ENCODE results near the gene CPB1.

CPB1 gene

GRCh38 chr3:148828136-148828690 is 602 bp downstream of the CPB1 start:
- no peak for DNase-seq (ENCODE audit: low read depth, low spot score)
- no peak overlapping the region for H3K27ac ChIP-seq

- no peak for DNase-seq (ENCODE audit: low read depth, low spot score)
- no peak overlapping the region for H3K27ac ChIP-seq
Observed at GRCh38 chr3:148829926-148830325, 2.3 kb downstream of the CPB1 start.

- no peak overlapping the region for H3K27ac ChIP-seq
- no peak for DNase-seq (ENCODE audit: low read depth, low spot score)
Observed at GRCh38 chr3:148833223-148833622, 5.6 kb downstream of the CPB1 start.

GRCh38 chr3:148839805-148840204 is 12.2 kb downstream of the CPB1 start:
- no peak for DNase-seq (ENCODE audit: low read depth, low spot score)
- H3K27ac ChIP-seq: no peak overlapping the region

GRCh38 chr3:148840451-148840850 is 12.8 kb downstream of the CPB1 start:
- DNase-seq (ENCODE audit: low read depth, low spot score): no peak
- H3K27ac ChIP-seq: no peak overlapping the region

GRCh38 chr3:148845756-148846395 is 18.3 kb downstream of the CPB1 start:
- DNase-seq (ENCODE audit: low read depth, low spot score): no peak
- no peak overlapping the region for H3K27ac ChIP-seq

DNA sequence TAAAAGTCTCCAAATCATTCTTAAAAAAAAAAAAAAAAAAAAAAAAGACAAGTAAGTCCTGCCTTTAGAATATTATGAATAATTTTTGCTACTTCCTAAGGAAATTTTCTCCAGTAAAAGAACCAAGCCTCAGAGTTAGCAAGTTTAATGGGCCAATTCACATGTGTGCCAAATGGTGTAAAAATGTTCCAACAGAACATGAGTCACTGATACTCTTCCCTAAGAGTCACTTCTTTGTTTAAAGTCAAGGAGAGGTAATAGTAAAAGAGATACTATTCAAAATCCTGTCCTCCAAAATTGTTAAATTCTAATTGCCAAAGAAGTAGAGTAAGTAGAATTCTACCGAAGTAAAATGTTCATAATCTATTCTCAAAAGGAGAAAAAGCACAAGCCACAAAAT is 19.7 kb downstream of the CPB1 start:
- no peak for DNase-seq (ENCODE audit: low read depth, low spot score)
- H3K27ac ChIP-seq: no peak overlapping the region

DNA sequence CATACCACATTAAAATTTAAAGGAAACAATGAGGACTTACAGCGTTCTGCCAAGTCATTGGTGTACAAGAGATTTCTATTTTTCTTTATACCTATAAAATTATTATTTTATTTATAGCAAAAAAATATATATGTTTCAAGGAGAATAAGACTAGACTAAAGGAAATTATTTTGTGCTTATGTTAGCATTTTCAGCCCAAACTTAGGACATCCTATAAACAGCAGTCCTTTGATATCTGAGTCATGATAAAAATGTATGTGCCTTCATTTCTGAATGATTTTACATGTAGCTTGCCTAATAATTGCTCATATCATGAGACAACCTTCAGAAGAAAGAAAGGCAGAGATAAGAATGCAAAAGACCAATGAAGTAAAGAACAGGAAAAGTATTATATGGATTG is 20.8 kb downstream of the CPB1 start:
- no peak for DNase-seq (ENCODE audit: low read depth, low spot score)
- no peak overlapping the region for H3K27ac ChIP-seq

DNA sequence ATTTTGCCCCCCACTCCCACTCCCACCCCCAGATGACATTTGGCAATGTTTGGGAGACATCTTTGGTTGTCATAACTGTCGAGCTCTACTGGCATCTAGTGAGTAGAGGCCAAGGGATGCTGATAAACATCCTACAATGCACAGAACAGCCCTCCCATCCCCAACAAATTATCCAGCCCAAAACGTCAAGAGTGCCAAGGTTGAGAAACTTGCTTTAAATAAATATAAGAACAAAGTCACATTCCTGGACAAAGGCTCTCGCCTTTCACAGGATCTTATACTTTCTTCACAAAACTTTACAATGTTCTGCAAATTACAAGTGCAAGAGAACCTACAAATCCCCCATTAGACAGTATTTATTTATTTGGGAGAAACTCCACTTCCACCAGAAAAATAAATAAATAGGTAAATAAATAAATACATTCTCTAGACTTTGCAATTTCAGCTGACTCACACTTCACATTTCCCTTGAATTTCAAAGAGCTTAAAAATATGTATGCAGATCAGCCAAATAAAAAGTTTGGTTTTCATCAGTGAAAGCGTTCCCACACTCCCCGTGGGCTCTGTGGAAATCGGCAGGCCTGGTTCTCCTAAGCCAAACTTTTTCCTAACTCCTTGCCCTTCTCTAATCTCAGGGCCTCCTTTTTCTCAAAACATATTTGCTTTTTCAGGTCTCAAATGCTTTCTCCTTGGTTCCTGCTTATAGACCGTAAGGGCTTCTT is 24.8 kb downstream of the CPB1 start:
- DNase-seq (ENCODE audit: low read depth, low spot score): no peak
- H3K27ac ChIP-seq: no peak overlapping the region

DNA sequence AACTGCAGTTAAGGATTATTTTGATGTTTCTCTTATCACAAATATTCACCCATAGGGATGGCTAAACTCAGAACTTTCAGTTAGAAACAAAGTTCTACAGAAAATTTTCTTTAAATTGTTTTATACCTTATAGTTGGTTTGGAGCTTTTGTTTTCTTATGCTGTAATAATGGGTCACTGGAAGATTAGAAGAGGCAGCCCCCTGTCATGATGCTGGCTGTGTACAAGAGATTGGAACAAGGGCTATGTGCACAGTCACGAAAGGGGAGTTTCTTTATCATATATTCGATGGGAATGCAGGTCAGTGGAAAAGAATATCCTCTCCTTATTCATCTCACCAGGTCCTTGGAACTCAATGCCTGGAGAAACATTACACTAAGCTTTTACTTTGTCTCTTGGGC is 25.5 kb downstream of the CPB1 start:
- DNase-seq (ENCODE audit: low read depth, low spot score): no peak
- no peak overlapping the region for H3K27ac ChIP-seq

- DNase-seq (ENCODE audit: low read depth, low spot score): no peak
- no peak overlapping the region for H3K27ac ChIP-seq
Observed at GRCh38 chr3:148854061-148854460, 26.4 kb downstream of the CPB1 start.

DNA sequence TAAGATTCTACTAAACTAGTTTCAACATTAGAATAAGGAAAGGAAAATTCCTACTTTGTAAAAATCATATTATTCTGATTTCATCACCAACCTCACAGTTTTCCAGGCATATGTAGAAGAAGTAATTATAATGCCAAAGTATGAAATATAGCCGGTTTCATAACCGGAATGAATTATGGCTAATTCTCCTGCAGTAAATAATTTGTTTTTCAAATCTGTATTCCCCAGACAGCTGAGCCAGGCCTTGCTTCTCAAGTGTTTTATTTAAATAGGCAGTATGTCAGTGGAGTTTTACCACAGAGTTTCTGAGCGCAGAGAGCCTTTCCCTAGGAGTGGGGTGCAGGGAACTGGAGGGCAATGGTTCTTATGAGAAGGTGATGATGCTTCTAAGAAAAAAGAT is 28.8 kb downstream of the CPB1 start:
- no peak for DNase-seq (ENCODE audit: low read depth, low spot score)
- H3K27ac ChIP-seq: no peak overlapping the region

DNA sequence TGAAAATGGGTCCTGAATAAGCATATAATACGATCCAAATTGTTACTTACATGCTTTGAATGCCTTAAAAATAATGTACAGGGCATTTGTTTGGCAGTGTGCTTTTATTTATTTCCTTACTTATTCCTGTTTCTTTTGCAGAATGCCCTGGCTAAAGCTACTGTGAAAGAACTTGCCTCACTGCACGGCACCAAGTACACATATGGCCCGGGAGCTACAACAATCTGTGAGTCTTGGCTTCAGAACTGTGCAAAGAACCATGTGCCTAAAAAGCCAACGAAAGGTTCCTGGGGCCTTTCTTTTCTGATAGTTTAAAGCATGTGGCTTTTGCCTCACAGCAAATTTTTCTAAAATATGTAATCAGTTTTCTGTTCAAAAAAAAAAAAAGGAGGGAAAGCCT is 29.7 kb downstream of the CPB1 start:
- H3K27ac ChIP-seq: no peak overlapping the region
- no peak for DNase-seq (ENCODE audit: low read depth, low spot score)

- H3K27ac ChIP-seq: no peak overlapping the region
- no peak for DNase-seq (ENCODE audit: low read depth, low spot score)
Observed at GRCh38 chr3:148861277-148861869, 33.8 kb downstream of the CPB1 start.

DNA sequence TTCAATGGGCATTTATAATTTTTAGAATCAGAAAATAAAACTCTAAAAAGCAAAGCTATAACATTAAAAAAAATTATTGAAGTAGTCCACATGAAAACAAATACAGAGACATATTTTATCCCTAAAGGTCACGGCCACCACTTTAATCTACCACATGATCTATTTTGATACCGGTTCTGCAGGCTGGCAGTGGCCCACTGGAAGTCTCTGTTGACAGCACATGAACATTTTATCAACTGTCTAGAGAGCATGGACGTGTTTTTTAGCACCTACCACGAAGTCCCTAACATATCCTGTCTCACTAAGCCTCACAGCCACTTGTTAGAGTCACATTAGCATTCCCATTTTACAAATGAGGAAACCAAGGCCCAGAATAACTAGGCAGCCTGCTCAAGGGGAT is 35.7 kb downstream of the CPB1 start:
- no peak for DNase-seq (ENCODE audit: low read depth, low spot score)
- no peak overlapping the region for H3K27ac ChIP-seq

DNA sequence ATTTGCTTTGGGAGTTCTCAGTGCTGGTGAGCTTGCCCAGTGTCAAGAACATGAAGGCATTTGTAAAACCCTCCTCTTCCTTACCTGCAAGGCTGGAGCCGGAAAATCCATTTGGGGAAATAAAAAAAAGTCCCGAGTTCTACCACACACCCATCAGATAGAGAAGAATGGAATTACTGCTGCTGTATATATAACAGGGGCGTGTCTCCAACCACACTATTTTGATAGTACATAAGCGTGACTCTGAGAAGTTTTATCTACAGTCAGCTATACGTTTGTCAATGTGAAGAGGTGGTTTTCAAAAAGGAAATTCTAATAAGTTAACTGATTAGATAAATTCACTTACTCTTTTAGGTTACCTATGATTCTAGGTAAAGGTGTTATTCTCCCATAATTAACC is 36.2 kb downstream of the CPB1 start:
- DNase-seq (ENCODE audit: low read depth, low spot score): no peak
- no peak overlapping the region for H3K27ac ChIP-seq

GRCh38 chr3:148865049-148865448 is 37.4 kb downstream of the CPB1 start, which contains the start of gene CPA3:
CPA3 (plus strand) TSS chr3:148865296; CDS start chr3:148865308, 12 bp downstream.
- H3K27ac ChIP-seq: no peak within 1 kb of the TSS

DNA sequence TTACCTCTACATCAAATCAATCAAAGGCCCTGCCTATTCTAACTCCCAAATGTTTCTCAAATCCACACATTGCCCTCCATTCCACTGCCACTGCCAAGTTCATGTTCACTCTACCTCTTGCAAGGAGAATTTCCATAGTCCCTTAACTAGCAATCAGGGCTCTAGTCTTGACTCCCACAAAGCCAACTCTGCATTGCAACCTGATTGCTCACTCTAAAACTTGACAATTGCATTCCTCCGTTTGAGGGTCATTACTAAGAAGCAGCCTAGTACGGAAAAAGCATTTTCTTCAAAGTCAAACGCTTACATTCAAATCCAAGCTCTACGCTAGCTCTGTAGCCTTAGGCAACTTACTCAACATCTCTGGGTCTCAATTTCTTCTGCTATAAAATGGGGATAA is 38.6 kb downstream of the CPB1 start:
- H3K27ac ChIP-seq: no peak overlapping the region
- DNase-seq (ENCODE audit: low read depth, low spot score): no peak

More at GRCh38 chr3:148865049-148865448, 37.4 kb downstream of the CPB1 start, which contains the start of gene CPA3:
- no peak for DNase-seq (ENCODE audit: low read depth, low spot score)

GRCh38 chr3:148873270-148873927 is 45.8 kb downstream of the CPB1 start:
- H3K27ac ChIP-seq: no peak overlapping the region
- no peak for DNase-seq (ENCODE audit: low read depth, low spot score)

- no peak for DNase-seq (ENCODE audit: low read depth, low spot score)
- H3K27ac ChIP-seq: no peak overlapping the region
Observed at GRCh38 chr3:148873977-148874376, 46.4 kb downstream of the CPB1 start.

DNA sequence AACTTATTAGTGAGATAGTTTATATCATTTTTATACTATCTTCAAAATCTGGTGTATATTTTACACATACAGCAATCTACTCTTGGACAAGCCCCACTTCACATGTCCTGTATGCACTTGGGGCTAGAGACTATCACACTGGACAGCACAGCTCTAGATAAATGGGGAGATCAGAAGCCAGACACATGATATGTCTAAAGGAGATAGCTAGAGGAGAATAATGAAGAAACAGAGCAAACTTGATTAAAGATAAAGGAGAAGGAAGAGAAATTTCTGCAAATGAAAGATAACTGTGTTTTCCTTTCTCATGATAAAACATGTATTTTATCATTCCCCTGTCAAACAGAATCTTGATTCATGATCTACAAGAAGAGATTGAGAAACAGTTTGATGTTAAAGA is 50.5 kb downstream of the CPB1 start:
- no peak for DNase-seq (ENCODE audit: low read depth, low spot score)
- no peak overlapping the region for H3K27ac ChIP-seq

All from epithelial cell of prostate (primary cell).